HepG2 (cell line): Measurements from ENCODE around the gene RFC2. TPM values are rescaled to one million over a fixed set of nuclear protein-coding genes. Genes with fewer than 3 reads are reported as not detected.

Source experiments
- ADNP ChIP-seq: sonication (generic); formaldehyde crosslinking; IDR thresholded peaks from 2 replicates; pipeline ENCODE4 v1.4.0; 2020; ENCODE audit warnings: missing genetic modification reagents
- CAMTA2 ChIP-seq: sonication (generic); formaldehyde crosslinking; IDR thresholded peaks from 2 replicates; pipeline ENCODE4 v1.4.0; 2020; ENCODE audit warnings: mild to moderate bottlenecking, missing genetic modification reagents, borderline replicate concordance
- DMAP1 ChIP-seq: IDR thresholded peaks from 2 replicates; pipeline ENCODE4 v1.6.1; 2016
- HNF4G ChIP-seq, 2 experiments: sonication (generic) in 1 of 2; formaldehyde crosslinking in 1 of 2; IDR thresholded peaks; 2 replicates each; pipeline versions ENCODE4 v1.4.0 to v1.6.1; 2011 to 2020; ENCODE audit warnings: borderline replicate concordance in 2 of 2, low read depth in 2 of 2, mild to moderate bottlenecking in 2 of 2, low read length in 1 of 2, missing genetic modification reagents in 1 of 2, moderate library complexity in 1 of 2
- HOXA3 ChIP-seq: sonication (generic); formaldehyde crosslinking; IDR thresholded peaks from 2 replicates; pipeline ENCODE4 v1.5.0; 2020; ENCODE audit warnings: missing genetic modification reagents
- IRX3 ChIP-seq: sonication (generic); formaldehyde crosslinking; IDR thresholded peaks from 2 replicates; pipeline ENCODE4 v1.8.1; 2023; ENCODE audit warnings: mild to moderate bottlenecking, low read depth, missing genetic modification reagents, borderline replicate concordance
- JARID2 ChIP-seq: sonication (generic); formaldehyde crosslinking; IDR thresholded peaks from 2 replicates; pipeline ENCODE4 v1.8.1; 2023; ENCODE audit warnings: missing genetic modification reagents, inconsistent platforms; ENCODE audit not compliant: insufficient replicate concordance
- KDM5A ChIP-seq: fragments of 200-600 bp; sonication (generic); IDR thresholded peaks from 2 replicates; pipeline ENCODE4 v1.7.0; 2018; ENCODE audit warnings: antibody characterized with exemption, mild to moderate bottlenecking, low read length, borderline replicate concordance
- KDM6A ChIP-seq: IDR thresholded peaks from 2 replicates; pipeline ENCODE4 v1.6.1; 2016; ENCODE audit warnings: low read depth
- NFYB ChIP-seq: sonication (generic); formaldehyde crosslinking; IDR thresholded peaks from 2 replicates; pipeline ENCODE4 v1.4.0; 2020; ENCODE audit warnings: missing genetic modification reagents
- RCOR2 ChIP-seq: IDR thresholded peaks from 2 replicates; pipeline ENCODE4 v1.6.1; 2016; ENCODE audit warnings: missing biosample characterization, missing genetic modification reagents
- SMAD3 ChIP-seq: sonication (generic); formaldehyde crosslinking; IDR thresholded peaks from 2 replicates; pipeline ENCODE4 v1.4.0; 2020; ENCODE audit warnings: missing genetic modification reagents
- SPEN ChIP-seq: sonication (generic); formaldehyde crosslinking; IDR thresholded peaks from 2 replicates; pipeline ENCODE4 v1.5.1; 2020; ENCODE audit warnings: low read depth, mild to moderate bottlenecking, missing genetic modification reagents
- SRY ChIP-seq: sonication (generic); formaldehyde crosslinking; IDR thresholded peaks from 2 replicates; pipeline ENCODE4 v1.8.0; 2022; ENCODE audit warnings: mild to moderate bottlenecking, missing genetic modification reagents
- SUZ12 ChIP-seq: fragments of 150-350 bp; IDR thresholded peaks from 2 replicates; pipeline ENCODE4 v1.6.1; 2014; ENCODE audit warnings: low read depth, low read length
- U2AF1 ChIP-seq: fragments of 200-400 bp; formaldehyde crosslinking; optimal IDR thresholded peaks from 2 replicates; pipeline ENCODE3; 2017; ENCODE audit warnings: mild to moderate bottlenecking, low read depth, low read length
- ZKSCAN8 ChIP-seq: IDR thresholded peaks from 2 replicates; pipeline ENCODE4 v1.6.1; 2016; ENCODE audit warnings: borderline replicate concordance, missing genetic modification reagents, missing compliant biosample characterization
- ZNF3 ChIP-seq: IDR thresholded peaks from 2 replicates; pipeline ENCODE4 v1.7.0; 2017; ENCODE audit warnings: inconsistent platforms
- ZNF343 ChIP-seq: sonication (generic); formaldehyde crosslinking; IDR thresholded peaks from 2 replicates; pipeline ENCODE4 v1.4.0; 2020; ENCODE audit warnings: mild to moderate bottlenecking, missing genetic modification reagents
- ZNF441 ChIP-seq: sonication (generic); formaldehyde crosslinking; IDR thresholded peaks from 2 replicates; pipeline ENCODE4 v1.7.0; 2021; ENCODE audit warnings: missing genetic modification reagents, borderline replicate concordance
- ZNF7 ChIP-seq: IDR thresholded peaks from 2 replicates; pipeline ENCODE4 v1.6.1; 2016; ENCODE audit warnings: missing biosample characterization, missing genetic modification reagents
- ZNF766 ChIP-seq: sonication (generic); formaldehyde crosslinking; IDR thresholded peaks from 2 replicates; pipeline ENCODE4 v1.5.0; 2020; ENCODE audit warnings: missing genetic modification reagents, borderline replicate concordance
- ZNF792 ChIP-seq: IDR thresholded peaks from 2 replicates; pipeline ENCODE4 v1.6.1; 2016
- ZSCAN30 ChIP-seq: sonication (generic); formaldehyde crosslinking; IDR thresholded peaks from 2 replicates; pipeline ENCODE4 v1.5.0; 2020; ENCODE audit warnings: mild to moderate bottlenecking, missing genetic modification reagents
- polyA plus RNA-seq, 8 experiments: library from polyadenylated mRNA; depleted of rRNA in 3 of 8; stranded (reverse) in 7 of 8; unstranded in 1 of 8; fragments of >200 nt; fragmentation: Illumina TruSeq in 4 of 8; extraction: Trizol in 4 of 8; gene quantifications; 2 replicates each; pipeline versions ENCODE4 v1.2.1 to v1.2.3, GENCODE V29; 2011 to 2016; ENCODE audit warnings: low read depth in 4 of 8, missing spikeins in 1 of 8, mixed read lengths in 1 of 8; ENCODE audit not compliant: insufficient read depth in 1 of 8
- total RNA-seq, 5 experiments: library from RNA; depleted of rRNA; stranded (reverse); fragments of >200 nt; fragmentation: Illumina TruSeq; extraction: Trizol; gene quantifications; 2 replicates each; pipeline ENCODE4 v1.2.3, GENCODE V29; 2016; ENCODE audit warnings: low read depth in 1 of 5
- TF ChIP-seq, protein P1 (sequence below): sonication (generic); formaldehyde crosslinking; conservative IDR thresholded peaks from 2 replicates; pipeline ENCODE4 v1.5.0; 2020; ENCODE audit warnings: missing genetic modification reagents
- TF ChIP-seq, protein P2 (sequence below), 2 experiments: fragments of 450-650 bp in 1 of 2; sonication (generic) in 1 of 2; formaldehyde crosslinking; IDR thresholded peaks; 2 replicates each; pipeline versions ENCODE4 v1.5.0 to v1.8.0; 2020 to 2022; ENCODE audit warnings: mild to moderate bottlenecking in 1 of 2, missing genetic modification reagents in 1 of 2
- TF ChIP-seq, protein P3 (sequence below): sonication (generic); formaldehyde crosslinking; IDR thresholded peaks from 2 replicates; pipeline ENCODE4 v1.5.1; 2020; ENCODE audit warnings: missing genetic modification reagents, mild to moderate bottlenecking, borderline replicate concordance

The RFC2 gene
- total and polyA plus RNA-seq, 2 of the 13 experiments (the other 11 are each of a cell fraction or from before 2014, with no cell fraction given), result 14.6 to 43.5 TPM

DNA sequence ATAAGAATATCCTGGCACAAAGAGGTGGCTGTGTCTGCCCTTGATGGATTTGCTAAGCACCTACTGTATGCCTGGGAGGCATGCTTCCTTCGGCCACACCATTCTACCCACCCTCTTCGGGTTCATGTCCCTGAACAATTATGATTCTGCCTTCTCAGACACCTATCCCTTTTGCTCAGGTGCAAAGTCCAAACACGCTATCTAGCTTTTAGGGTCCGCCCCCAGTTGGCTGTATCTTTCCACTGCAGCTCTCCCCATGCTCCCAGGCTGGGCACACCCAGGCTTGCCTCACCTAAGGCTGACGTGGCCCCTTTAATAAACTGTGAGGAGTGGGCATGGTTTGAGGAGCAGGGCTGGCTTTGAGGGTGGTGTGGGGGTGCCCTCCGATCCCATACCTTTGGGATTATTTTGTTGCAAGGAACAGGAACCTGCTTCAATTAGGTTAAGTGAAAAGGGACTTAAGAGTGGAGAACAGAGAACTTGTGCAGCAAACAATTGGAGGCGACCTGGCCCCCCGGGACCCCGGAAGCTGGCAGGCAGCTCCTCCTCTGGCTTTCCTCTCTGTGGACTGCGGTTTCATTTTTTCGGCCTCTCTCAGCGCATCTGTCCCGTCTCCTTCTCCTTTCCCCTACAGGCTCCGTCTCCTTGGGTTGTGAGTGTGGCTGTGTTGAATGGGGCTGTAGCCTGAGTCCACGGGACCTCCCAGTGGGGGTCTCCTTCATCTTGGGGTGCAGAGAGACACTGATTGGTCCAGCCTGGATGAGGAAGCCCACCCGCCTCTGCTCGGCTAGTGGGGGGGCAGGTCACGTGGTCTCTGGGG, 38.8 kb upstream of the RFC2 start (continued):
- TF ChIP-seq ZNF441 (CRISPR knock-in tag) (no peak), KDM5A (no peak; the same call in 1 of the 2 replicates), ZNF766 (CRISPR knock-in tag) (no peak), ZSCAN30 (0 out of 2 replicates have a peak, but pooled peaks have one; percentile 14), RCOR2 (peak; percentile 71), SUZ12 (no peak), ADNP (CRISPR knock-in tag) (no peak), SMAD3 (no peak), ZNF7 (CRISPR knock-in tag) (no peak), ZNF792 (CRISPR knock-in tag) (peak; percentile 87), IRX3 (CRISPR knock-in tag) (no peak), HOXA3 (peak; percentile 74; the same call in 1 of the 2 replicates), JARID2 (CRISPR knock-in tag) (no peak), NFYB (CRISPR knock-in tag) (peak; percentile 23; the same call in 1 of the 2 replicates), ZNF343 (CRISPR knock-in tag) (peak; percentile 78; the same call in 1 of the 2 replicates), DMAP1 (CRISPR knock-in tag) (peak; percentile 95), ZKSCAN8 (peak; percentile 100), CAMTA2 (no peak), HNF4G (IDR thresholded peaks at IDR 0.05; ENCODE audit: borderline replicate concordance, low read depth, low read length) (peak; percentile 87; the same call in 1 of the 2 replicates), HNF4G (CRISPR knock-in tag; IDR thresholded peaks at IDR 0.05; ENCODE audit: borderline replicate concordance, low read depth) (peak; percentile 92; the same call in 1 of the 2 replicates), KDM6A (CRISPR knock-in tag) (peak; percentile 63; the same call in 1 of the 2 replicates), SPEN (CRISPR knock-in tag) (peak; percentile 51; the same call in 1 of the 2 replicates), SRY (CRISPR knock-in tag) (no peak), U2AF1 (no peak), ZNF3 (no peak)
- TF ChIP-seq, protein P1, sequence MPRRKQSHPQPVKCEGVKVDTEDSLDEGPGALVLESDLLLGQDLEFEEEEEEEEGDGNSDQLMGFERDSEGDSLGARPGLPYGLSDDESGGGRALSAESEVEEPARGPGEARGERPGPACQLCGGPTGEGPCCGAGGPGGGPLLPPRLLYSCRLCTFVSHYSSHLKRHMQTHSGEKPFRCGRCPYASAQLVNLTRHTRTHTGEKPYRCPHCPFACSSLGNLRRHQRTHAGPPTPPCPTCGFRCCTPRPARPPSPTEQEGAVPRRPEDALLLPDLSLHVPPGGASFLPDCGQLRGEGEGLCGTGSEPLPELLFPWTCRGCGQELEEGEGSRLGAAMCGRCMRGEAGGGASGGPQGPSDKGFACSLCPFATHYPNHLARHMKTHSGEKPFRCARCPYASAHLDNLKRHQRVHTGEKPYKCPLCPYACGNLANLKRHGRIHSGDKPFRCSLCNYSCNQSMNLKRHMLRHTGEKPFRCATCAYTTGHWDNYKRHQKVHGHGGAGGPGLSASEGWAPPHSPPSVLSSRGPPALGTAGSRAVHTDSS (CRISPR knock-in tag), result no peak
- TF ChIP-seq, protein P2, sequence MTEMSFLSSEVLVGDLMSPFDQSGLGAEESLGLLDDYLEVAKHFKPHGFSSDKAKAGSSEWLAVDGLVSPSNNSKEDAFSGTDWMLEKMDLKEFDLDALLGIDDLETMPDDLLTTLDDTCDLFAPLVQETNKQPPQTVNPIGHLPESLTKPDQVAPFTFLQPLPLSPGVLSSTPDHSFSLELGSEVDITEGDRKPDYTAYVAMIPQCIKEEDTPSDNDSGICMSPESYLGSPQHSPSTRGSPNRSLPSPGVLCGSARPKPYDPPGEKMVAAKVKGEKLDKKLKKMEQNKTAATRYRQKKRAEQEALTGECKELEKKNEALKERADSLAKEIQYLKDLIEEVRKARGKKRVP (CRISPR knock-in tag; IDR thresholded peaks at IDR 0.05), result peak in 1 of 2 experiments; percentile 77; a peak in 2 of 4 replicates
- TF ChIP-seq, protein P3, sequence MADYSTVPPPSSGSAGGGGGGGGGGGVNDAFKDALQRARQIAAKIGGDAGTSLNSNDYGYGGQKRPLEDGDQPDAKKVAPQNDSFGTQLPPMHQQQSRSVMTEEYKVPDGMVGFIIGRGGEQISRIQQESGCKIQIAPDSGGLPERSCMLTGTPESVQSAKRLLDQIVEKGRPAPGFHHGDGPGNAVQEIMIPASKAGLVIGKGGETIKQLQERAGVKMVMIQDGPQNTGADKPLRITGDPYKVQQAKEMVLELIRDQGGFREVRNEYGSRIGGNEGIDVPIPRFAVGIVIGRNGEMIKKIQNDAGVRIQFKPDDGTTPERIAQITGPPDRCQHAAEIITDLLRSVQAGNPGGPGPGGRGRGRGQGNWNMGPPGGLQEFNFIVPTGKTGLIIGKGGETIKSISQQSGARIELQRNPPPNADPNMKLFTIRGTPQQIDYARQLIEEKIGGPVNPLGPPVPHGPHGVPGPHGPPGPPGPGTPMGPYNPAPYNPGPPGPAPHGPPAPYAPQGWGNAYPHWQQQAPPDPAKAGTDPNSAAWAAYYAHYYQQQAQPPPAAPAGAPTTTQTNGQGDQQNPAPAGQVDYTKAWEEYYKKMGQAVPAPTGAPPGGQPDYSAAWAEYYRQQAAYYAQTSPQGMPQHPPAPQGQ (CRISPR knock-in tag), result no peak
